GM23248 (cell line): ENCODE results near the gene XIRP1. TPM values are rescaled to one million over a fixed set of nuclear protein-coding genes. Genes with fewer than 3 reads are reported as not detected.

Source experiments
- DNase-seq: peaks from one replicate; pipeline ENCODE4 v3.0.0-alpha.2; 2015
- H2AFZ ChIP-seq: fragments of 200-600 bp; sonication (generic); 2 replicates; pipeline ENCODE4 v1.6.1; 2016; ENCODE audit warnings: antibody characterized with exemption
- H3F3A ChIP-seq: fragments of 200-600 bp; sonication (generic); 2 replicates; pipeline ENCODE4 v1.6.1; 2016; ENCODE audit warnings: mild to moderate bottlenecking, antibody characterized with exemption, mixed run types; ENCODE audit not compliant: insufficient read depth
- H3K27ac ChIP-seq: fragments of 200-600 bp; sonication (generic); 2 replicates; pipeline ENCODE4 v1.5.1; 2016; ENCODE audit warnings: mild to moderate bottlenecking
- H3K27me3 ChIP-seq: fragments of 200-600 bp; sonication (generic); replicated peaks from 2 replicates; pipeline ENCODE4 v1.6.1; 2016; ENCODE audit warnings: mild to moderate bottlenecking; ENCODE audit not compliant: insufficient read depth
- H3K36me3 ChIP-seq: fragments of 200-600 bp; sonication (generic); 2 replicates; pipeline ENCODE4 v1.6.1; 2016; ENCODE audit warnings: low read depth, mild to moderate bottlenecking
- H3K4me1 ChIP-seq: fragments of 200-600 bp; sonication (generic); 2 replicates; pipeline ENCODE4 v1.6.1; 2016; ENCODE audit warnings: mild to moderate bottlenecking; ENCODE audit not compliant: insufficient read depth
- H3K4me2 ChIP-seq: fragments of 200-600 bp; sonication (generic); one replicate; pipeline ENCODE4 v1.6.1; 2016; ENCODE audit warnings: mild to moderate bottlenecking; ENCODE audit not compliant: unreplicated experiment
- H3K4me3 ChIP-seq: fragments of 200-600 bp; sonication (generic); 2 replicates; pipeline ENCODE4 v1.5.1; 2016; ENCODE audit warnings: mild to moderate bottlenecking
- H3K79me2 ChIP-seq: fragments of 200-600 bp; sonication (generic); 2 replicates; pipeline ENCODE4 v1.6.1; 2016; ENCODE audit warnings: mild to moderate bottlenecking; ENCODE audit not compliant: insufficient read depth
- H3K9ac ChIP-seq: fragments of 200-600 bp; sonication (generic); 2 replicates; pipeline ENCODE4 v1.6.1; 2016; ENCODE audit warnings: mild to moderate bottlenecking
- H3K9me2 ChIP-seq: fragments of 200-600 bp; sonication (generic); 2 replicates; pipeline ENCODE4 v1.6.1; 2016; ENCODE audit warnings: mixed run types, mild to moderate bottlenecking, moderate library complexity; ENCODE audit not compliant: insufficient read depth
- H3K9me3 ChIP-seq: fragments of 200-600 bp; sonication (generic); one replicate; pipeline ENCODE4 v1.6.1; 2017; ENCODE audit warnings: low read depth
- H4K20me1 ChIP-seq: fragments of 200-600 bp; sonication (generic); 2 replicates; pipeline ENCODE4 v1.6.0; 2016; ENCODE audit not compliant: insufficient read depth
- EZH2 ChIP-seq: fragments of 200-600 bp; sonication (generic); IDR thresholded peaks from 2 replicates; pipeline ENCODE4 v1.6.1; 2018; ENCODE audit warnings: antibody characterized with exemption, mild to moderate bottlenecking; ENCODE audit not compliant: insufficient read depth, poor library complexity, severe bottlenecking
- EZH2phosphoT487 ChIP-seq: fragments of 200-600 bp; sonication (generic); IDR thresholded peaks from 2 replicates; pipeline ENCODE4 v1.6.1; 2018; ENCODE audit warnings: antibody characterized with exemption, moderate library complexity, mild to moderate bottlenecking, low read depth; ENCODE audit not compliant: insufficient read depth
- WGBS, 2 experiments: methylation state at CpG; one replicate each; pipeline ENCODE4 v1.1.6; 2015 to 2017; ENCODE audit warnings: low lambda C conversion rate in 2 of 2, low coverage in 1 of 2; ENCODE audit errors: missing lambda C conversion rate in 2 of 2; 5-methylcytosine and 5-hydroxymethylcytosine counted together
- in situ Hi-C: fragments of 300-500 bp; cut with MboI; formaldehyde crosslinking; loops from 2 replicates; pipeline ENCODE4 v1.15.0; 2020
- microRNA-seq: library from miRNA; unstranded; fragments of <30 nt; microRNA quantifications from one replicate; pipeline ENCODE4, GENCODE V29; 2016; ENCODE audit warnings: borderline number of aligned reads
- polyA plus RNA-seq: library from polyadenylated mRNA; unstranded; fragments of >200 nt; fragmentation: Nextera tagmentation; extraction: Ambion mirVana; gene quantifications from 2 replicates; pipeline ENCODE4 v1.2.1, GENCODE V29; 2016
- small RNA-seq: library from RNA; depleted of rRNA; stranded (forward); fragments of <200 nt; gene quantifications from one replicate; pipeline ENCODE3, GENCODE V24; 2014; ENCODE audit warnings: low read depth, low replicate concordance
- total RNA-seq: library from RNA; depleted of rRNA; stranded (reverse); fragments of >200 nt; shearing (Covaris generic); gene quantifications from 2 replicates; pipeline ENCODE4 v1.2.3, GENCODE V29; 2014; rRNA removed

The XIRP1 gene
- total and polyA plus RNA-seq, 2 experiments from 2014 or later: not detected

- Histone ChIP-seq H3K9me3 (no peaks in the 10 kb centered on the region), H4K20me1 (no peaks in the 10 kb centered on the region; the same call in 1 of the 2 replicates), H2AFZ (no peak overlapping the region), H3K9ac (no peak overlapping the region), H3F3A (peaks cover 15% of the 10 kb centered on the region; the same call in 1 of the 2 replicates), H3K27ac (no peak overlapping the region), H3K79me2 (peaks cover 18% of the 10 kb centered on the region), H3K4me3 (no peak overlapping the region), H3K27me3 (no peaks in the 10 kb centered on the region), H3K9me2 (no peaks in the 10 kb centered on the region), H3K36me3 (no peaks in the 10 kb centered on the region; the same call in 1 of the 2 replicates), H3K4me1 (peaks cover 16% of the 10 kb centered on the region), H3K4me2 (no peak overlapping the region)
- in situ Hi-C loops: no loop called here
- no peak for TF ChIP-seq EZH2
- WGBS, 2 experiments: 90 to 93% methylated on average over 21 of the region's 21 CpGs
- no peak for DNase-seq
Measured at GRCh38 chr3:39136533-39137434, 55.6 kb downstream of the XIRP1 start.

- Histone ChIP-seq H3K9me2 (no peaks in the 10 kb centered on the region), H3K79me2 (peaks cover 3% of the 10 kb centered on the region), H3K9me3 (no peaks in the 10 kb centered on the region), H3K27ac (no peak overlapping the region), H4K20me1 (no peaks in the 10 kb centered on the region), H3K4me3 (no peak overlapping the region), H3K4me2 (no peak overlapping the region), H3K9ac (no peak overlapping the region), H3K4me1 (0 out of 2 replicates have a peak, but pooled peaks cover 1% of the 10 kb centered on the region), H3F3A (peaks cover 9% of the 10 kb centered on the region; the same call in 1 of the 2 replicates), H3K27me3 (no peaks in the 10 kb centered on the region), H2AFZ (no peak overlapping the region), H3K36me3 (no peaks in the 10 kb centered on the region; the same call in 1 of the 2 replicates)
- in situ Hi-C loops: no loop called here
- 84 to 87% methylated on average over 8 of the region's 8 CpGs for WGBS, 2 experiments
- no peak for TF ChIP-seq EZH2phosphoT487
- TF ChIP-seq EZH2: no peak
- no peak for DNase-seq
Measured at GRCh38 chr3:39135170-39135805, 57.1 kb downstream of the XIRP1 start.

DNA sequence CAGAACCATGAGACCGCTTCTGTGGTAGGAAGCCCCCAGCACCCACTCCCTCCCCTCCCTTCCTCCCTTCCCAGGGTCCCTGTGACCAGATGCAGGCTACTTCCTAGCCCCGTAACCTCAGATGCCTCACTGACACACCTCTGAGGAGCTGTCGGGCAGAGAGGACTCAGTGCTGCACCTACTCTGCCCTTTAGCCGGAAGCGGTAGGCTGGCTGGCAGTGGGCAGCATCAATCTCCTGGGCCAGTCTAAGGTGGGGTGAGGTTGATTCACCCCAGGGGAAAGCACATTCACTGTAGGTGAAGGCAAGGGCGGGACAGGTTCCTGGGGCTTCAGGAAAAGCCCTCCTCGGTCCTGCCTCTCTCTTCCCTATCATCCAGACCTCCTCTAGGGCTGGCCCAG, 58.1 kb downstream of the XIRP1 start:
- Histone ChIP-seq H3K9me2 (no peaks in the 10 kb centered on the region), H3K79me2 (no peaks in the 10 kb centered on the region), H3F3A (peaks cover 1% of the 10 kb centered on the region; the same call in 1 of the 2 replicates), H3K27ac (no peak overlapping the region), H3K9ac (no peak overlapping the region), H4K20me1 (no peaks in the 10 kb centered on the region), H3K9me3 (no peaks in the 10 kb centered on the region), H3K4me1 (no peaks in the 10 kb centered on the region), H2AFZ (no peak overlapping the region), H3K4me3 (no peak overlapping the region), H3K27me3 (no peaks in the 10 kb centered on the region), H3K36me3 (no peaks in the 10 kb centered on the region), H3K4me2 (no peak overlapping the region)
- in situ Hi-C loops: no loop called here
- no peak for TF ChIP-seq EZH2phosphoT487
- TF ChIP-seq EZH2: no peak
- no peak for DNase-seq
- WGBS, 2 experiments: 75 to 83% methylated on average over 7 of the region's 7 CpGs

- H4K20me1 ChIP-seq: no peaks in the 10 kb centered on the region
- H3K9me3 ChIP-seq: no peaks in the 10 kb centered on the region
- no peak overlapping the region for H2AFZ ChIP-seq
- no peak overlapping the region for H3K4me3 ChIP-seq
- H3K9ac ChIP-seq: no peak overlapping the region
- H3K9me2 ChIP-seq: no peaks in the 10 kb centered on the region
- no peak for DNase-seq
- H3K79me2 ChIP-seq: no peaks in the 10 kb centered on the region
- H3F3A ChIP-seq: no peaks in the 10 kb centered on the region
- no peaks in the 10 kb centered on the region for H3K36me3 ChIP-seq
- no peaks in the 10 kb centered on the region for H3K27me3 ChIP-seq
- no peak overlapping the region for H3K4me2 ChIP-seq
- H3K27ac ChIP-seq: no peak overlapping the region
- TF ChIP-seq EZH2: no peak
- no peak for TF ChIP-seq EZH2phosphoT487
- no peaks in the 10 kb centered on the region for H3K4me1 ChIP-seq
- 78 to 79% methylated on average over 6 of the region's 6 CpGs for WGBS, 2 experiments
- in situ Hi-C loops: no loop called here
Measured at GRCh38 chr3:39133822-39134221, 58.6 kb downstream of the XIRP1 start.

Small RNA genes lying within 50 kb of the gene (microRNA-seq; reads per million reads assigned to microRNA genes)
- 1.5 reads per million for gene MIR6822

Small RNA genes lying within 50 kb of the gene (small RNA-seq; reads per million reads assigned to genes)
- gene RF00017: not detected

Other genes with a start within 250 kb of the XIRP1 start
- not detected in 2 replicates for gene SCN11A, start 140.7 kb downstream of the XIRP1 start, total RNA-seq
- gene SCN11A, start 140.7 kb downstream of the XIRP1 start, polyA plus RNA-seq: not detected in 2 replicates
- 25.7 and 30.5 TPM in 2 replicates for gene WDR48, start 140.6 kb downstream of the XIRP1 start, total RNA-seq
- gene WDR48, start 140.6 kb downstream of the XIRP1 start, polyA plus RNA-seq: 28.9 and 29.7 TPM in 2 replicates
- 63.8 and 184 TPM in 2 replicates for gene GORASP1, start 85.0 kb downstream of the XIRP1 start, total RNA-seq
- 32.7 and 33.1 TPM in 2 replicates for gene GORASP1, start 85.0 kb downstream of the XIRP1 start, polyA plus RNA-seq
- gene TTC21A, start 84.9 kb downstream of the XIRP1 start, total RNA-seq: 0.25 and 1.2 TPM in 2 replicates
- gene TTC21A, start 84.9 kb downstream of the XIRP1 start, polyA plus RNA-seq: 0.76 and 0.94 TPM in 2 replicates
- gene CSRNP1, start 39.0 kb downstream of the XIRP1 start, total RNA-seq: 22.5 and 23.1 TPM in 2 replicates
- 14.2 and 16.4 TPM in 2 replicates for gene CSRNP1, start 39.0 kb downstream of the XIRP1 start, polyA plus RNA-seq
- not detected in 2 replicates for gene CX3CR1, start 87.4 kb upstream of the XIRP1 start, total RNA-seq
- not detected in 2 replicates for gene CX3CR1, start 87.4 kb upstream of the XIRP1 start, polyA plus RNA-seq
- not detected in 2 replicates for gene CCR8, start 137.1 kb upstream of the XIRP1 start, total RNA-seq
- gene CCR8, start 137.1 kb upstream of the XIRP1 start, polyA plus RNA-seq: not detected in 2 replicates
- 28.2 and 40.1 TPM in 2 replicates for gene SLC25A38, start 190.8 kb upstream of the XIRP1 start, total RNA-seq
- gene SLC25A38, start 190.8 kb upstream of the XIRP1 start, polyA plus RNA-seq: 23.3 and 23.9 TPM in 2 replicates
- gene RPSA, start 214.1 kb upstream of the XIRP1 start, total RNA-seq: 1,561 and 1,590 TPM in 2 replicates
- 406 and 418 TPM in 2 replicates for gene RPSA, start 214.1 kb upstream of the XIRP1 start, polyA plus RNA-seq